Keratinocyte (primary cell): ENCODE data around the gene ZDHHC24. TPM values are rescaled to one million over a fixed set of nuclear protein-coding genes. Genes with fewer than 3 reads are reported as not detected.

Source experiments
- DNase-seq: peaks from one replicate; pipeline ENCODE4 v3.0.0-alpha.2; 2011; ENCODE audit warnings: low read depth, missing footprints, low spot score
- FAIRE-seq: peaks from 2 replicates; lab custom pipeline; 2011; peaks lifted over from hg19 to GRCh38; lab: Jason Lieb, UNC
- H2AFZ ChIP-seq: 2 replicates; pipeline ENCODE4 v1.6.0; 2012; ENCODE audit warnings: low read length, control low read depth, inconsistent platforms; ENCODE audit not compliant: control insufficient read depth
- H3K27ac ChIP-seq: 2 replicates; pipeline ENCODE4 v1.5.1; 2011; ENCODE audit warnings: low read length; ENCODE audit not compliant: control insufficient read depth, insufficient read depth
- H3K27me3 ChIP-seq: 3 replicates; pipeline ENCODE4 v1.6.0; 2011; ENCODE audit warnings: low read length; ENCODE audit not compliant: control insufficient read depth, insufficient read depth; ENCODE audit errors: extremely low read depth
- H3K36me3 ChIP-seq, 2 experiments: 2 replicates in 1 of 2; 3 replicates in 1 of 2; pipeline ENCODE4 v1.5.1; 2011; ENCODE audit warnings: low read length in 2 of 2, mild to moderate bottlenecking in 1 of 2; ENCODE audit not compliant: control insufficient read depth in 2 of 2, insufficient read depth in 2 of 2; ENCODE audit errors: extremely low read depth in 1 of 2
- H3K4me1 ChIP-seq: 3 replicates; pipeline ENCODE4 v1.5.1; 2011; ENCODE audit warnings: low read length; ENCODE audit not compliant: control insufficient read depth, insufficient read depth; ENCODE audit errors: extremely low read depth
- H3K4me2 ChIP-seq: 3 replicates; pipeline ENCODE4 v1.6.0; 2011; ENCODE audit warnings: low read depth, low read length; ENCODE audit not compliant: control insufficient read depth, insufficient read depth; ENCODE audit errors: extremely low read depth
- H3K4me3 ChIP-seq, 3 experiments: fragments of 200-600 bp in 1 of 3; sonication (generic) in 1 of 3; 2 replicates in 2 of 3; 3 replicates in 1 of 3; pipeline ENCODE4 v1.5.1; 2011 to 2016; ENCODE audit warnings: low read length in 3 of 3, mild to moderate bottlenecking in 3 of 3, control low read depth in 2 of 3, inconsistent platforms in 1 of 3, low read depth in 1 of 3, mixed read lengths in 1 of 3, mixed run types in 1 of 3, moderate library complexity in 1 of 3; ENCODE audit not compliant: control insufficient read depth in 2 of 3, insufficient read depth in 2 of 3; ENCODE audit errors: extremely low read depth in 1 of 3
- H3K79me2 ChIP-seq: 2 replicates; pipeline ENCODE4 v1.6.0; 2012; ENCODE audit warnings: low read length; ENCODE audit not compliant: control insufficient read depth, insufficient read depth
- H3K9ac ChIP-seq: 3 replicates; pipeline ENCODE4 v1.6.0; 2011; ENCODE audit warnings: low read length; ENCODE audit not compliant: control insufficient read depth, insufficient read depth; ENCODE audit errors: extremely low read depth
- H3K9me1 ChIP-seq: 3 replicates; pipeline ENCODE4 v1.6.0; 2011; ENCODE audit warnings: low read length; ENCODE audit not compliant: control insufficient read depth, insufficient read depth; ENCODE audit errors: extremely low read depth
- H3K9me3 ChIP-seq: 2 replicates; pipeline ENCODE4 v1.5.1; 2012; ENCODE audit warnings: low read depth, low read length; ENCODE audit not compliant: control insufficient read depth
- H4K20me1 ChIP-seq: 3 replicates; pipeline ENCODE4 v1.6.0; 2011; ENCODE audit warnings: low read length; ENCODE audit not compliant: control insufficient read depth, insufficient read depth; ENCODE audit errors: extremely low read depth
- EZH2 ChIP-seq: IDR thresholded peaks from one replicate; pipeline ENCODE4 v1.6.1; 2012; ENCODE audit warnings: inconsistent platforms, mild to moderate bottlenecking, low read length, moderate library complexity
- dilution Hi-C: fragments of 300-500 bp; cut with MboI; formaldehyde crosslinking; loops from one replicate; pipeline ENCODE4 v1.7.0; 2020; ENCODE audit warnings: low sequenced_read_pairs; ENCODE audit not compliant: extremely low pct_ligation_motif_present
- polyA plus RNA-seq, 5 experiments: library from polyadenylated mRNA; depleted of rRNA in 3 of 5; stranded (reverse) in 3 of 5; stranded (forward) in 1 of 5; unstranded in 1 of 5; fragments of >200 nt; gene quantifications; 1 replicate in 1 of 5; 2 replicates in 3 of 5; 3 replicates in 1 of 5; pipeline versions ENCODE4 v1.2.1 to v1.2.3, GENCODE V29; 2011 to 2012; ENCODE audit warnings: missing spikeins in 2 of 5, low read depth in 1 of 5, low replicate concordance in 1 of 5
- TF ChIP-seq, protein P1 (sequence below), 3 experiments: IDR thresholded peaks in 1 of 3; conservative IDR thresholded peaks in 1 of 3; optimal IDR thresholded peaks in 1 of 3; 2 replicates in 2 of 3; 3 replicates in 1 of 3; pipeline versions ENCODE3 to v1.5.1; 2011; ENCODE audit warnings: low read length in 3 of 3, mild to moderate bottlenecking in 3 of 3, moderate library complexity in 2 of 3, control low read depth in 1 of 3, inconsistent platforms in 1 of 3; ENCODE audit not compliant: insufficient read depth in 2 of 3; ENCODE audit errors: extremely low read depth in 1 of 3

Gene ZDHHC24
- polyA plus RNA-seq, 1 donor (not counting 4 experiments of a cell fraction or from before 2014, with no cell fraction given), result 4.8 TPM

DNA sequence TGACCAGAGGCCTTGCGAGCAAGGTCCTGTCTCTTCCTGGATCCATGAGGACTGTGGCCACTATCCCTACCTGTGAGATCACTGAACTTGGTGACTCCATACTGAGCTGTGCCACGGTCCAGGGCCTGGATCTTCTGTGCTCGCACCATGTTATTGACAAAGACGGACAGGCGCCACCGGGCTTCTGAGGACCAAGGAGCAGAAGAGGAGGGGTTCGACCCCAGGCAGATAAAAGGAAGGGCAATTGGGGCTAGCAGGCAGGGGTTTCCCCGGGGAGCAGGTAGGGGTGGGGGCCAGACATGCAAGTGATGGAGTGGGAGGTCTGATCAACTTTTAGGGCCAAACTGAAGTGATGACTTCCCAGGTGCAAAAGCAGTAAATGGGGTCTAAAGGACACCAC is 20.4 kb upstream of the ZDHHC24 start:
- H3K27me3 ChIP-seq, result peaks cover 12% of the 10 kb centered on the region
- no peaks in the 10 kb centered on the region for H3K79me2 ChIP-seq
- FAIRE-seq (no peak), DNase-seq (no peak)
- no peaks in the 10 kb centered on the region for H3K9me3 ChIP-seq
- H2AFZ ChIP-seq, result no peak overlapping the region
- no peaks in the 10 kb centered on the region for H3K9me1 ChIP-seq
- dilution Hi-C loops, result no loop called here
- no peaks in the 10 kb centered on the region for H4K20me1 ChIP-seq
- H3K36me3 ChIP-seq, result no peaks in the 10 kb centered on the region
- peaks cover 5% of the 10 kb centered on the region for H3K4me1 ChIP-seq
- no peak overlapping the region for H3K4me3 ChIP-seq
- no peak overlapping the region for H3K4me2 ChIP-seq
- H3K27ac ChIP-seq, result no peak overlapping the region
- H3K9ac ChIP-seq, result no peak overlapping the region
- TF ChIP-seq EZH2, result no peak
- TF ChIP-seq, protein P1, sequence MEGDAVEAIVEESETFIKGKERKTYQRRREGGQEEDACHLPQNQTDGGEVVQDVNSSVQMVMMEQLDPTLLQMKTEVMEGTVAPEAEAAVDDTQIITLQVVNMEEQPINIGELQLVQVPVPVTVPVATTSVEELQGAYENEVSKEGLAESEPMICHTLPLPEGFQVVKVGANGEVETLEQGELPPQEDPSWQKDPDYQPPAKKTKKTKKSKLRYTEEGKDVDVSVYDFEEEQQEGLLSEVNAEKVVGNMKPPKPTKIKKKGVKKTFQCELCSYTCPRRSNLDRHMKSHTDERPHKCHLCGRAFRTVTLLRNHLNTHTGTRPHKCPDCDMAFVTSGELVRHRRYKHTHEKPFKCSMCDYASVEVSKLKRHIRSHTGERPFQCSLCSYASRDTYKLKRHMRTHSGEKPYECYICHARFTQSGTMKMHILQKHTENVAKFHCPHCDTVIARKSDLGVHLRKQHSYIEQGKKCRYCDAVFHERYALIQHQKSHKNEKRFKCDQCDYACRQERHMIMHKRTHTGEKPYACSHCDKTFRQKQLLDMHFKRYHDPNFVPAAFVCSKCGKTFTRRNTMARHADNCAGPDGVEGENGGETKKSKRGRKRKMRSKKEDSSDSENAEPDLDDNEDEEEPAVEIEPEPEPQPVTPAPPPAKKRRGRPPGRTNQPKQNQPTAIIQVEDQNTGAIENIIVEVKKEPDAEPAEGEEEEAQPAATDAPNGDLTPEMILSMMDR (optimal IDR thresholded peaks at IDR 0.05 in 1 of 3, IDR thresholded peaks at IDR 0.05 in 1 of 3, conservative IDR thresholded peaks at IDR 0.05 in 1 of 3; ENCODE audit: extremely low read depth in 1 of 3, insufficient read depth in 2 of 3, low read length in 3 of 3), result no peak

DNA sequence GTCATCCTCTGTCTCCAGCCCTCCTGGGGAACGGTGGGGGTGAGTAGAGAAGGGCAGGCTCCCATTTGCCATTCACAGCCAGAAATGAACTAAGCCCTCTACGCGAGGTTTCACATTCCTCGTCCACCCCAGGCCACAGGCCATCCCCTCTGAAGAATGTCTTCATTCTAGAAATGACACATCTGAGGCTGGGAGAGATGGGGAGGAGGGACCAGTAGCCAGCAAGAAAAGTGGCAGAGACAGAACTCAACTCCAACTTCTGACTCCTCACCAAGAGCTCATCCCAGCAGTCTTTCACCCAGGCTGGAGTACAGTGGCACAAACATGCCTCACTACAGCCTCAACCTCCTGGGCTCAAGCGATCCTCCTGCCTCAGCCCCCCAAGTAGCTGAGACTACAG is 19.1 kb upstream of the ZDHHC24 start:
- Histone ChIP-seq H3K9me1 (no peaks in the 10 kb centered on the region), H3K36me3 (no peaks in the 10 kb centered on the region), H3K27ac (no peak overlapping the region), H3K9me3 (no peaks in the 10 kb centered on the region), H3K4me1 (peaks cover 5% of the 10 kb centered on the region), H3K27me3 (peaks cover 19% of the 10 kb centered on the region), H2AFZ (no peak overlapping the region), H3K79me2 (no peaks in the 10 kb centered on the region), H3K4me2 (no peak overlapping the region), H4K20me1 (no peaks in the 10 kb centered on the region), H3K4me3 (no peak overlapping the region), H3K9ac (no peak overlapping the region)
- FAIRE-seq (no peak), DNase-seq (no peak)
- TF ChIP-seq EZH2, result no peak
- TF ChIP-seq, protein P1 (optimal IDR thresholded peaks at IDR 0.05 in 1 of 3, IDR thresholded peaks at IDR 0.05 in 1 of 3, conservative IDR thresholded peaks at IDR 0.05 in 1 of 3; ENCODE audit: extremely low read depth in 1 of 3, insufficient read depth in 2 of 3, low read length in 3 of 3), result no peak
- dilution Hi-C loops, result no loop called here
